GM21825 (cell line): Measurements from ENCODE around the gene MUSTN1.

ENCODE experiments used
- ATAC-seq: cut with Tn5 transposase; IDR thresholded peaks from one replicate; pipeline ENCODE4 v1.9.1; 2021; ENCODE audit warnings: mild to moderate bottlenecking, moderate library complexity; ENCODE audit not compliant: unreplicated experiment

MUSTN1 gene

GRCh38 chr3:52854013-52854412, 19.2 kb upstream of the MUSTN1 start:
- no peak for ATAC-seq

GRCh38 chr3:52852419-52852818, 17.6 kb upstream of the MUSTN1 start:
- no peak for ATAC-seq

DNA sequence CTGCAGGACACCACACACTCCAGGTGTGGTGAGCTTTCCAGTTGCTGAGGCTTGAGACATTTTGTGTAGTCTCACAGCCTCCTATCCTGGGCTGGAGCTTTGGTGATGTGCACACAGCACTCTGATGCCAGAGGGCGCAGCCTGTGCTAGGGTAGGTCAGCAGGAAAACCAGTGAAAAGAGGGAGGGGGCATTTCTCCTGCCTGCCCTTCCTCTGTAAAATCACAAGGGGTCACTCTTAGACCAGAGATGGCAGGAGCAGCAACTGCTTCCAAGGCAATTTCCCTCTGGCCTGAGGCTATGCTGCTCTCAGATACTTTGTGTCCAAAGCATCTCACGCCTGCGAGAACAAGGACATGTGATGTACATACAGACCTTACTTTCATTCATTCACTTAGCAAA, 16.5 kb upstream of the MUSTN1 start:
- ATAC-seq: no peak

GRCh38 chr3:52849656-52850055, 14.8 kb upstream of the MUSTN1 start:
- ATAC-seq: no peak

GRCh38 chr3:52848617-52849016, 13.8 kb upstream of the MUSTN1 start:
- ATAC-seq: no peak

- ATAC-seq: no peak
Measured at GRCh38 chr3:52847726-52848125, 12.9 kb upstream of the MUSTN1 start.

DNA sequence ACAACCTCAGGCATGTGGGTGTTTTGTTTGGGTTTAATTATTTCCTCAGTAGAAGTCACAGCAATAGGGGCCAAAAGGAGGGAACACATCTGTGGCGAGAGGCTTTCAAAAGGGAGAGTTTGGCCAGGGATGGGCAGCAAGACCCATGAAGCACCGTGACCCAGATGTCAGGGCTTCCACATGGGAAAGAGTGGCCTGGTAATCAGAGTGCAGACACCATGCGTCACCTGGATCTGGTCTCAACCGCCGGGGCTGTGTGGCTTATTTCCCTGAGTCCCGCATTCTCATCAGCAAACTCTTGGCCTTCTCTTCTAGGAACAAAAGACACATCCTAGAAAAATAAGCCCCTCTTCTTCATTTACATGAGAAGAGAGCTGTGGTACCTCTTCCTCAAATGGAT, 12.4 kb upstream of the MUSTN1 start:
- ATAC-seq: no peak

- ATAC-seq: no peak
Measured at GRCh38 chr3:52846432-52846965, 11.7 kb upstream of the MUSTN1 start.

DNA sequence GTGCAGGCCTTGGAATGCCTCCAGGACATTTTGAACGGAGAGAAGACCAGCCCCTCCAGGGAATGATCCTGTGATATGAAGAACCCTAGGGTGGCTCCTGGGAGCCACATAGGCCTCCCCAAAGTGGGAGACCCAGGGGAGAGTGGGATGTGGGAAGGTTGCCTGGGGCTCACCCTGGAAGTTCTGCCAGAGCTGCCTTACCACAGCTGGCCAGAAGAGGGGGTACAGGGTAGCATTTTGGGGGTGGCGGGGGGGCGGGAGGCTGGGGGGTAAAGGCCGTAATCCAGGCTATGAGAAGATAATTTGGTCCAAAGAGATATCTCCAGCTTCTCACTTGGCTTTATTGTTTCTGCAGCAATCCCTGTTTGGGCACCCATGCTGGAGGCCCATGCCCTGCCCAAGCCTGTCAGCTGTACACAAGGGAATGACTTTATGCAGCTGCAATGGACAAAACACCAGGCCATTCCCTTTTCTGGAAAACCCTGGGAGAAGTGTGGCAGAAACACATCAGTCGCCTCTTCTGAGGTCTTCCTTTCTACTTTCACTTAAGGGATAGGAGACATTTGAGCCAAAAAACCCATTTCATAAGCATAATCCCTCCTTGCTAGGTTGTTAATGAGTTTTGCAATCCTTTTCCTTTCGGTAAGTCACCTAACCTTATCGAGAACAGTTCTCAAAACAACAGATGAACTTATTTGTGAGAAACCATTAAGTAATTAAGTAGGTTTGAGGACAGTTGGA, 11.0 kb upstream of the MUSTN1 start:
- ATAC-seq: no peak

- no peak for ATAC-seq
Measured at GRCh38 chr3:52845157-52845556, 10.3 kb upstream of the MUSTN1 start.

- ATAC-seq: no peak
Measured at GRCh38 chr3:52844290-52844975, 9.6 kb upstream of the MUSTN1 start.

- ATAC-seq: no peak
Measured at GRCh38 chr3:52843881-52844280, 9.1 kb upstream of the MUSTN1 start.

DNA sequence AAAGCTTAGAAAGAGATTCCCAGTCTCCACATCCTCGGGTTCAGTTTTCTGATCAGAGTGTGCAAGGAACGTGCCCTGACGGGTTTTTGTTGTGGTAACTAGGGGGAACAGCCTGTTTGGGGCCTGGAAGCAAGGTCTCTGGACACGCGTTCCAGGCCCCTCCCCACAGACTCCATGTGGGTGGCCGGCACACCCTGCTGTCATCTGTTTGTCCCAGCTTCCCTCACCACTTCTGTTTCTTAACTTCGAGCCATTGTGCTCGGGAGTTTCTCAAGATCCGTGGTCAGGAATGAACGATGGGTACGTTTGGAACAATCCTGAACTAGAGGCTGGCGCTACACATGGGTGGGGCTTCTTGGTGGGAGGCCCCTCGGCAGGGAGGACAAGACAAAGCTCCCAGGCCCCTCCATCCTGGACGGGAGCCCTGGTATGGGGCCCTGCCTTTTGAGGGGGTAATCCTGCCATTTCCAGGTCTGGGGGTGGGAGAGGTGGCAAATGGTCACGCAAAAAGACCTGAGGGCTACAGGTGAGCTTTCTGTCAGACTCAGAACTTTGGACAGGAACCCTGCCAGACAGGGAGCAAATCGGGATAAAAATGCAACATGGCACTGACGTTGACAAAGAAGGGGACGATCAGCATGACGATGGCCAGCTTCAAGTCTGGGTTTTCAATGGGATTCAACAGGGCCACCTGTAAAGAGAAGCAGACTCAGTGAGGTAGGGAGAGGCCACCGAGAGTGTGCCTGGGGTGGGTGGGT, 8.5 kb upstream of the MUSTN1 start:
- no peak for ATAC-seq

GRCh38 chr3:52842424-52842823, 7.6 kb upstream of the MUSTN1 start:
- ATAC-seq: no peak

- ATAC-seq: no peak
Measured at GRCh38 chr3:52841981-52842340, 7.1 kb upstream of the MUSTN1 start.

- ATAC-seq: no peak
Measured at GRCh38 chr3:52841211-52841980, 6.6 kb upstream of the MUSTN1 start.

DNA sequence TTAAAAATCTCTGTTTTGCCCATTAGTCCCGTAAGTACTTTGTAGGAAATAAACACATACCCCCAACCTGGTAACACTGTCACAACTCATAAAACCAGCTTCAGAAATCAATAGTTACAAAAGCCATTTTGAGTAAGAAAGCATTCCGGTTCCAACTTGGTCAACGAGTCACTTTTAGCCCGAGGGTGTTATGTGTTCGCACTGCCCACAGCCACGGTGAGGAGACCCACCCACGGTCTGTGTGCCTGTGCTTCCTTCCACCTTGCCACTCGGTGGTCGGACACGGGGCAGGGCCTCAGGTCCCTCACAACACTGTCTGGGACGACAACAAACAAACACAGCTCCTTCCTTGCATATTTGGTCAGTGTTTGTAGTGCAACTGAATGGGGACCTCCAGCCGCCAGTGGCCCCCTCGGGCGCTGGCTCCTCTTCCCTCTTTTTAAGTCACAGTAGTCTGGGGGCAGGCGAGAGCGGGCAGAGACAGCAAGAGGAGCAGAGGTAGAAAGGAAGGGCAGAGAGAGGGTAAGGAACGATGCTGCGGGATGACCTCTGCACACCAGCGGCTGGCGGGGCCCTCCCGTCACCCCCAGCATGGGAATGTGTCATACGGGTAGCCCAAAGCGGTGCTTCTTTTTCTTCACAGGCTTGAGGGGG, 5.2 kb upstream of the MUSTN1 start:
- no peak for ATAC-seq

DNA sequence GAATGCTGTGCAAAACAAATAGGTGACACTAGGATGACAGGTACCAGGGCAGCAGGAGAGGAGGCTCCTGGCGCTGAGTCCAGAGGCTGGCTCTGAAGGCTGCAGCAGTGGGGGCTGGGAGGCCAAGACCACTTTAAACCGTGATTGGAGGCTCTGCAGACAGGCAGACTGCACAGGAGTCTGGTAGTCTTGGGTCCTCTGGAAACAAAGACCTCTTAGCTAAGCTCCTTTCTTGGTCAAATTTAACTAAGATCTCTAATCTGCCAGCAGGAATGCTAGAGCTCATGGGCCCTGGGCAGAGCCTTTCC, 4.4 kb upstream of the MUSTN1 start:
- no peak for ATAC-seq

- no peak for ATAC-seq
Measured at GRCh38 chr3:52838561-52839267, 3.9 kb upstream of the MUSTN1 start.

DNA sequence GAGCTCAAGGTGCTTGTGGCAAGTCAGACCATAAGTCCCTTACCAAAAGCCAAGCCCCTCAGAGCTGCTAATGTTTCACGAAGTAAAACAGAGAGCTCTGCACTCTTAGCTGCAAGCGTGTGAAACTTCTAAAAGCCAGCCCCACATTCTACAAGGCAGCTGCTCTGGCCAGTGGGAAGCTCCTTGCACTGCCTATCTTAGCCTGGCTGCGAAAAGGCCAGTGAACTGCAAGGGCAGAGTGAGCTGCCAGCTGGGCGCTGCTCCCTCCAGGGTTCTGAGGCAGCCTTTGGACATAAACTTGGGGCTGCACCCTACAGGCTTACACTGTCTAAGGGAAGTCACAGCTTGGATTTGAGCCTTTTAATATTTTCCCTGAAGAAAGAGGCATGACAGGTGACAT, 2.2 kb upstream of the MUSTN1 start:
- no peak for ATAC-seq
